ENCODE data around the gene CHIC2.

DNA sequence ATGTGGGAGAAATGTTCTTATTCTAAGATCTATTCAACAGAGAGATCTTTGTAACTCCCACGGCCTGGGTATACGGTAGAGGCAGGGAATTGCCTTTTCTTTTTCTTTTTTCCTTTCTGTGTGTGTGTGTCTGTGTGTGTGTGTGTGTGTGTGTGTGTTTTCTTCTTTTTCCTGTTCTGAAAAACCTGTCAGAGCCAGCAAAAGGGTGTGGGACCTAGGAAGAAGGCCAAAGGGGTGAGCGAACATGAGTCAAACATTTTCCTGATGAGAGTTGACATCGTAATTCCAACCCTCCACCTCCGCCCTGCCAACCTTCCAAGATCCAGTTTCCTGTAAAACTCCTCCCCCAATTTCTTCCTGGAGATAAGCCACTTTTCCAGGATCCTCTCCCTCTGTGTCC lies 2.8 kb upstream of the CHIC2 start:
- TF ChIP-seq CTCF (IDR thresholded peaks at IDR 0.05) = no peak
- TF ChIP-seq ZFX (IDR thresholded peaks at IDR 0.05; ENCODE audit: borderline replicate concordance) = no peak

Measured in 22Rv1 (cell line).